K562 (cell line): ENCODE measurements around the gene PIK3C2B. TPM values are rescaled to one million over a fixed set of nuclear protein-coding genes. Genes with fewer than 3 reads are reported as not detected.

Experiments
- CC2D1A ChIP-seq: fragments of 450-650 bp; IDR thresholded peaks from 2 replicates; pipeline ENCODE4 v1.6.1; 2017; ENCODE audit warnings: mild to moderate bottlenecking
- CHD7 ChIP-seq: fragments of 200-600 bp; sonication (generic); IDR thresholded peaks from one replicate; pipeline ENCODE4 v1.6.1; 2012; ENCODE audit warnings: mild to moderate bottlenecking, low read depth, low read length, inconsistent platforms
- CTBP1 ChIP-seq: fragments of 450-650 bp; IDR thresholded peaks from 2 replicates; pipeline ENCODE4 v1.6.1; 2016; ENCODE audit warnings: borderline replicate concordance
- ELK1 ChIP-seq: sonication (generic); formaldehyde crosslinking; IDR thresholded peaks from 2 replicates; pipeline ENCODE4 v1.8.1; 2022; ENCODE audit warnings: missing genetic modification reagents
- EP300 ChIP-seq: IDR thresholded peaks from 2 replicates; pipeline ENCODE4 v1.6.1; 2012; ENCODE audit warnings: low read length, improper control_type of control experiment
- ETS1 ChIP-seq: conservative IDR thresholded peaks from 2 replicates; pipeline ENCODE4 v1.6.1; 2011; ENCODE audit warnings: low read depth, mild to moderate bottlenecking, low read length; ENCODE audit not compliant: control insufficient read depth
- FOS ChIP-seq: IDR thresholded peaks from 3 replicates; pipeline ENCODE4 v1.6.1; 2011; ENCODE audit not compliant: insufficient read length; ENCODE audit errors: extremely low read depth
- KLF13 ChIP-seq: fragments of 450-650 bp; IDR thresholded peaks from 2 replicates; pipeline ENCODE4 v1.6.1; 2016; ENCODE audit warnings: missing genetic modification characterization, low read depth, mild to moderate bottlenecking, missing compliant biosample characterization, moderate library complexity, borderline replicate concordance
- SP2 ChIP-seq: IDR thresholded peaks from 2 replicates; pipeline ENCODE4 v1.6.1; 2011; ENCODE audit warnings: mild to moderate bottlenecking, low read depth, low read length, moderate library complexity; ENCODE audit not compliant: poor library complexity, severe bottlenecking; ENCODE audit errors: extremely low read depth
- UBTF ChIP-seq, 2 experiments: IDR thresholded peaks; 2 replicates each; pipeline ENCODE4 v1.6.1; 2012; ENCODE audit warnings: improper control_type of control experiment in 2 of 2, low read depth in 2 of 2, low read length in 2 of 2, borderline replicate concordance in 1 of 2
- ZNF57 ChIP-seq: fragments of 450-650 bp; formaldehyde crosslinking; IDR thresholded peaks from 2 replicates; pipeline ENCODE4 v1.4.0; 2020; ENCODE audit warnings: mild to moderate bottlenecking, moderate library complexity
- polyA plus RNA-seq, 8 experiments: library from polyadenylated mRNA; depleted of rRNA in 4 of 8; stranded (reverse) in 5 of 8; unstranded in 3 of 8; fragments of >200 nt; fragmentation: Nextera tagmentation in 2 of 8; fragmentation: Illumina TruSeq in 1 of 8; extraction: Ambion mirVana in 2 of 8; extraction: Trizol in 1 of 8; gene quantifications; 2 replicates each; pipeline versions ENCODE4 v1.2.1 to v1.2.3, GENCODE V29; 2011 to 2014; ENCODE audit warnings: inconsistent platforms in 1 of 8, missing spikeins in 1 of 8
- total RNA-seq, 7 experiments: library from RNA; depleted of rRNA in 6 of 7; stranded (reverse); fragments of >200 nt in 6 of 7; fragmentation: Illumina TruSeq in 2 of 7; extraction: Trizol in 2 of 7; gene quantifications; 2 replicates each; pipeline versions ENCODE4 v1.2.1 to v1.2.3, GENCODE V29; 2011 to 2021; ENCODE audit warnings: low replicate concordance in 1 of 7

The PIK3C2B gene
- total and polyA plus RNA-seq, 9 of the 15 experiments (the other 6 are each of a cell fraction or from before 2014, with no cell fraction given), result 0.10 to 2.9 (median 0.72) TPM

GRCh38 chr1:204506969-204507316 is 12.3 kb upstream of the PIK3C2B start (continued):
- no peak for TF ChIP-seq CHD7
- no peak for TF ChIP-seq UBTF (IDR thresholded peaks at IDR 0.05; ENCODE audit: borderline replicate concordance in 1 of 2, low read depth in 2 of 2, low read length in 2 of 2)
- TF ChIP-seq SP2, result no peak
- TF ChIP-seq CC2D1A, result no peak
- peak; percentile 12; the same call in 1 of the 2 replicates for TF ChIP-seq CTBP1
- peak; percentile 48 for TF ChIP-seq FOS
- peak; percentile 80; the same call in 1 of the 2 replicates for TF ChIP-seq ETS1
- TF ChIP-seq KLF13 (tag), result 0 out of 2 replicates have a peak, but pooled peaks have one; percentile 56
- no peak for TF ChIP-seq ELK1
- no peak for TF ChIP-seq ZNF57 (CRISPR knock-in tag)
- peak; percentile 85 for TF ChIP-seq EP300
